Keratinocyte (primary cell): ENCODE measurements around the gene FHDC1. TPM values are rescaled to one million over a fixed set of nuclear protein-coding genes. Genes with fewer than 3 reads are reported as not detected.

ENCODE experiments used
- DNase-seq: peaks from one replicate; pipeline ENCODE4 v3.0.0-alpha.2; 2011; ENCODE audit warnings: low read depth, missing footprints, low spot score
- FAIRE-seq: peaks from 2 replicates; lab custom pipeline; 2011; peaks lifted over from hg19 to GRCh38; lab: Jason Lieb, UNC
- H2AFZ ChIP-seq: 2 replicates; pipeline ENCODE4 v1.6.0; 2012; ENCODE audit warnings: low read length, control low read depth, inconsistent platforms; ENCODE audit not compliant: control insufficient read depth
- H3K27ac ChIP-seq: 2 replicates; pipeline ENCODE4 v1.5.1; 2011; ENCODE audit warnings: low read length; ENCODE audit not compliant: control insufficient read depth, insufficient read depth
- H3K27me3 ChIP-seq: 3 replicates; pipeline ENCODE4 v1.6.0; 2011; ENCODE audit warnings: low read length; ENCODE audit not compliant: control insufficient read depth, insufficient read depth; ENCODE audit errors: extremely low read depth
- H3K36me3 ChIP-seq, 2 experiments: 2 replicates in 1 of 2; 3 replicates in 1 of 2; pipeline ENCODE4 v1.5.1; 2011; ENCODE audit warnings: low read length in 2 of 2, mild to moderate bottlenecking in 1 of 2; ENCODE audit not compliant: control insufficient read depth in 2 of 2, insufficient read depth in 2 of 2; ENCODE audit errors: extremely low read depth in 1 of 2
- H3K4me1 ChIP-seq: 3 replicates; pipeline ENCODE4 v1.5.1; 2011; ENCODE audit warnings: low read length; ENCODE audit not compliant: control insufficient read depth, insufficient read depth; ENCODE audit errors: extremely low read depth
- H3K4me2 ChIP-seq: 3 replicates; pipeline ENCODE4 v1.6.0; 2011; ENCODE audit warnings: low read depth, low read length; ENCODE audit not compliant: control insufficient read depth, insufficient read depth; ENCODE audit errors: extremely low read depth
- H3K4me3 ChIP-seq, 3 experiments: fragments of 200-600 bp in 1 of 3; sonication (generic) in 1 of 3; 2 replicates in 2 of 3; 3 replicates in 1 of 3; pipeline ENCODE4 v1.5.1; 2011 to 2016; ENCODE audit warnings: low read length in 3 of 3, mild to moderate bottlenecking in 3 of 3, control low read depth in 2 of 3, inconsistent platforms in 1 of 3, low read depth in 1 of 3, mixed read lengths in 1 of 3, mixed run types in 1 of 3, moderate library complexity in 1 of 3; ENCODE audit not compliant: control insufficient read depth in 2 of 3, insufficient read depth in 2 of 3; ENCODE audit errors: extremely low read depth in 1 of 3
- H3K79me2 ChIP-seq: 2 replicates; pipeline ENCODE4 v1.6.0; 2012; ENCODE audit warnings: low read length; ENCODE audit not compliant: control insufficient read depth, insufficient read depth
- H3K9ac ChIP-seq: 3 replicates; pipeline ENCODE4 v1.6.0; 2011; ENCODE audit warnings: low read length; ENCODE audit not compliant: control insufficient read depth, insufficient read depth; ENCODE audit errors: extremely low read depth
- H3K9me1 ChIP-seq: 3 replicates; pipeline ENCODE4 v1.6.0; 2011; ENCODE audit warnings: low read length; ENCODE audit not compliant: control insufficient read depth, insufficient read depth; ENCODE audit errors: extremely low read depth
- H3K9me3 ChIP-seq: 2 replicates; pipeline ENCODE4 v1.5.1; 2012; ENCODE audit warnings: low read depth, low read length; ENCODE audit not compliant: control insufficient read depth
- H4K20me1 ChIP-seq: 3 replicates; pipeline ENCODE4 v1.6.0; 2011; ENCODE audit warnings: low read length; ENCODE audit not compliant: control insufficient read depth, insufficient read depth; ENCODE audit errors: extremely low read depth
- EZH2 ChIP-seq: IDR thresholded peaks from one replicate; pipeline ENCODE4 v1.6.1; 2012; ENCODE audit warnings: inconsistent platforms, mild to moderate bottlenecking, low read length, moderate library complexity
- dilution Hi-C: fragments of 300-500 bp; cut with MboI; formaldehyde crosslinking; loops from one replicate; pipeline ENCODE4 v1.7.0; 2020; ENCODE audit warnings: low sequenced_read_pairs; ENCODE audit not compliant: extremely low pct_ligation_motif_present
- polyA plus RNA-seq, 5 experiments: library from polyadenylated mRNA; depleted of rRNA in 3 of 5; stranded (reverse) in 3 of 5; stranded (forward) in 1 of 5; unstranded in 1 of 5; fragments of >200 nt; gene quantifications; 1 replicate in 1 of 5; 2 replicates in 3 of 5; 3 replicates in 1 of 5; pipeline versions ENCODE4 v1.2.1 to v1.2.3, GENCODE V29; 2011 to 2012; ENCODE audit warnings: missing spikeins in 2 of 5, low read depth in 1 of 5, low replicate concordance in 1 of 5
- TF ChIP-seq, protein P1 (sequence below), 3 experiments: IDR thresholded peaks in 1 of 3; conservative IDR thresholded peaks in 1 of 3; optimal IDR thresholded peaks in 1 of 3; 2 replicates in 2 of 3; 3 replicates in 1 of 3; pipeline versions ENCODE3 to v1.5.1; 2011; ENCODE audit warnings: low read length in 3 of 3, mild to moderate bottlenecking in 3 of 3, moderate library complexity in 2 of 3, control low read depth in 1 of 3, inconsistent platforms in 1 of 3; ENCODE audit not compliant: insufficient read depth in 2 of 3; ENCODE audit errors: extremely low read depth in 1 of 3

The FHDC1 gene
- polyA plus RNA-seq, 1 donor (not counting 4 experiments of a cell fraction or from before 2014, with no cell fraction given) = 1.6 TPM

DNA sequence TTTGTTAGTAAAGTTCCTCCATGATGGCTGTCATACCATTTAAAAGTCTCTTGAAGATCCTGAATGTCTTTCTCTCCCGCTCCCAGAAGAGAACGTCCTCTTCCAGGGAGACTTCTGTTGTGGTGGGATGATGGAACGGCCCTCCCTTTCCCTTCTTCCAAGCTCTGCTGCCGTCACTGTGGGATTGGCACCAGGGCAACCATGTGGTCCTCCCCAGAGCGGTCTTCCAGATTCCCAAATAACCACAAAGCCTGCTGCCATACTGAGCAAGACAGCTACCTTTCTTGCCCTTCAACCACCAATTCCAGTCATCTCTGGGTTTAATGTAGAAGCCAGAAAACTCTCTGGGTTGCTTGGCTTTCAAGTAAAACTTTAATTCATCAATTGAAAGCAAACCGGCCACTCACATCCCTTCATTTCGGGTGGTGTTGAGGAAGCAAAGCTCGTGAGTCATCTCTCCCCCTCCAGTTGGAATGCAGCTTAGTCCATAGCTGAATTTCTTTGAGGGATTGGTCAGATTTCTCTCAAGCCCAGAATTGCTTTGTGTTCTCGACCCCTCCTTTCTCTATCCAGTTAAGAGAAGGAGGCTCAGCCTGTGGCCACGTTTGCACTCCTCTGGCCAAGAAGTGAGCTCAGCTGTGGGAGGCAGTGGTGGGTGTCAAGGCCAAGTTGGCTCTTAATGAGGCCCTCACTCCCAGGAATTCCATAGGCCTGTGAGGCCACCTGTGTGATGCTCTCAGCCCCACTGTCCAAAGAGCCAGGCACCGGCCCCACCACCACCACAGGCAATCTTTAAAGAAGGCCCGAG, 36.9 kb downstream of the FHDC1 start:
- peak; percentile 82 for FAIRE-seq
- no peaks in the 10 kb centered on the region for H3K27me3 ChIP-seq
- H2AFZ ChIP-seq = no peak overlapping the region
- H4K20me1 ChIP-seq = no peaks in the 10 kb centered on the region
- no peak for DNase-seq
- H3K9me3 ChIP-seq = no peaks in the 10 kb centered on the region
- TF ChIP-seq EZH2 = no peak
- TF ChIP-seq, protein P1, sequence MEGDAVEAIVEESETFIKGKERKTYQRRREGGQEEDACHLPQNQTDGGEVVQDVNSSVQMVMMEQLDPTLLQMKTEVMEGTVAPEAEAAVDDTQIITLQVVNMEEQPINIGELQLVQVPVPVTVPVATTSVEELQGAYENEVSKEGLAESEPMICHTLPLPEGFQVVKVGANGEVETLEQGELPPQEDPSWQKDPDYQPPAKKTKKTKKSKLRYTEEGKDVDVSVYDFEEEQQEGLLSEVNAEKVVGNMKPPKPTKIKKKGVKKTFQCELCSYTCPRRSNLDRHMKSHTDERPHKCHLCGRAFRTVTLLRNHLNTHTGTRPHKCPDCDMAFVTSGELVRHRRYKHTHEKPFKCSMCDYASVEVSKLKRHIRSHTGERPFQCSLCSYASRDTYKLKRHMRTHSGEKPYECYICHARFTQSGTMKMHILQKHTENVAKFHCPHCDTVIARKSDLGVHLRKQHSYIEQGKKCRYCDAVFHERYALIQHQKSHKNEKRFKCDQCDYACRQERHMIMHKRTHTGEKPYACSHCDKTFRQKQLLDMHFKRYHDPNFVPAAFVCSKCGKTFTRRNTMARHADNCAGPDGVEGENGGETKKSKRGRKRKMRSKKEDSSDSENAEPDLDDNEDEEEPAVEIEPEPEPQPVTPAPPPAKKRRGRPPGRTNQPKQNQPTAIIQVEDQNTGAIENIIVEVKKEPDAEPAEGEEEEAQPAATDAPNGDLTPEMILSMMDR (optimal IDR thresholded peaks at IDR 0.05 in 1 of 3, IDR thresholded peaks at IDR 0.05 in 1 of 3, conservative IDR thresholded peaks at IDR 0.05 in 1 of 3; ENCODE audit: extremely low read depth in 1 of 3, insufficient read depth in 2 of 3, low read length in 3 of 3) = no peak
- no peak overlapping the region for H3K27ac ChIP-seq
- no peak overlapping the region for H3K9ac ChIP-seq
- no peaks in the 10 kb centered on the region for H3K9me1 ChIP-seq
- no peaks in the 10 kb centered on the region for H3K79me2 ChIP-seq
- H3K4me1 ChIP-seq = peaks cover 48% of the 10 kb centered on the region
- H3K4me3 ChIP-seq = no peak overlapping the region
- peaks cover 1 to 7% of the 10 kb centered on the region in 2 experiments for H3K36me3 ChIP-seq
- dilution Hi-C loops = no loop called here
- H3K4me2 ChIP-seq = peak overlapping the region; percentile 2

DNA sequence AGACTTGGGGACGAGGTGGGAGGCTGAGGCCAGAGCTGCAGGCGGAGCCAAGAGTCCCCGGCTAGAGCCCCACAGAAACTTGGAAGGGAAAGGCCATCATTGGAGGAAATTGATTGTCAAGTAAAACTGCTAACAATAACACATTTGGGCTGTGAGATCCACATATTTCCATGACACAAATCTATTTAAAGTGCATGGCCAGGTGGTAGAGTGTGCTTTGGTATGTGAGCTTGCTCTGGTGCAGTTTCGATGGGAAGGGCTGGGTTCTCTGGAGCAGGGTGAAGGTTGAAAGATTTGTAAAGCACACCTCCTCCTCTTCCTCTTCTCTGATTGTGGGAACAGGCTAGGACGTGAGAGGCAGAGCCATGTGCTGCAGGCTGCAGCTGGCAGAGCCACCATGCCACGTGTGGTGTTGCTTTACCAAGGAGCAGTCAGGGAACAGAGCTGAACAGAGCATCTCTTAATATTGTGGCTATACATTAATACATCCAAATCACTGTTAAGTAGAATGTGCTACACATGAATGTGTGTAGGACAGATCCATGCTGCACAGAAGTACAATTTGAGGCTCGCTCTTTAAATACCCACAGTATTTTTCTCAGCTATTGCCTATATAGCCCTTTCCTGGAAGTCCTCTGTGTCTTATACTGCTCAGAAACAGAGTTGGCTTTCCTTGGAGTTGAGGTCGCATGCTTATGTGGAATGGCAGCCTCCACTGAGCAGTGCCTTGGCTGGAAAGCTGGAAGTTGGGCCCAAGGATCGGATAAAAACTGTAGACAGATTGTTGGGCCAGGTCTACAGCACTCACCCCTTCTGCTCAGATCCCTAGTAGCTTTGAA, 37.7 kb downstream of the FHDC1 start:
- peaks cover 1 to 7% of the 10 kb centered on the region in 2 experiments for H3K36me3 ChIP-seq
- no peaks in the 10 kb centered on the region for H3K27me3 ChIP-seq
- H4K20me1 ChIP-seq = no peaks in the 10 kb centered on the region
- dilution Hi-C loops = no loop called here
- no peak overlapping the region for H3K27ac ChIP-seq
- no peaks in the 10 kb centered on the region for H3K9me3 ChIP-seq
- TF ChIP-seq, protein P1 (optimal IDR thresholded peaks at IDR 0.05 in 1 of 3, IDR thresholded peaks at IDR 0.05 in 1 of 3, conservative IDR thresholded peaks at IDR 0.05 in 1 of 3; ENCODE audit: extremely low read depth in 1 of 3, insufficient read depth in 2 of 3, low read length in 3 of 3) = no peak
- TF ChIP-seq EZH2 = no peak
- H3K9me1 ChIP-seq = no peaks in the 10 kb centered on the region
- FAIRE-seq (peak; percentile 56), DNase-seq (no peak)
- no peak overlapping the region for H2AFZ ChIP-seq
- H3K79me2 ChIP-seq = no peaks in the 10 kb centered on the region
- peaks cover 40% of the 10 kb centered on the region for H3K4me1 ChIP-seq
- H3K4me2 ChIP-seq = no peak overlapping the region
- no peak overlapping the region for H3K4me3 ChIP-seq
- H3K9ac ChIP-seq = no peak overlapping the region
